ENCODE results near the gene TCF25.

- no peak for TF ChIP-seq CTCF (IDR thresholded peaks at IDR 0.05)
- TF ChIP-seq POLR2A (IDR thresholded peaks at IDR 0.05), result no peak
- peak in 2 of 3 donors; percentile 16 to 34 for TF ChIP-seq POLR2AphosphoS5 (IDR thresholded peaks at IDR 0.05)
These were observed 739 bp downstream of the TCF25 start for GRCh38 chr16:89873972-89874689.
